Hepatocyte (in vitro differentiated cells): ENCODE measurements around the gene CCL11. TPM values are rescaled to one million over a fixed set of nuclear protein-coding genes. Genes with fewer than 3 reads are reported as not detected.

ENCODE experiments used
- DNase-seq: peaks from one replicate; pipeline ENCODE4 v3.0.0-alpha.2; 2016; ENCODE audit warnings: low spot score
- H2AFZ ChIP-seq: fragments of 200-600 bp; sonication (generic); 2 replicates; pipeline ENCODE4 v1.6.0; 2016; ENCODE audit warnings: antibody characterized with exemption, mild to moderate bottlenecking
- H3K27ac ChIP-seq: fragments of 200-600 bp; sonication (generic); 2 replicates; pipeline ENCODE4 v1.5.1; 2016; ENCODE audit warnings: mild to moderate bottlenecking
- H3K27me3 ChIP-seq: fragments of 200-600 bp; sonication (generic); 2 replicates; pipeline ENCODE4 v1.6.1; 2016
- H3K36me3 ChIP-seq: fragments of 200-600 bp; sonication (generic); replicated peaks from 2 replicates; pipeline ENCODE4 v1.5.1; 2016; ENCODE audit warnings: low read depth; ENCODE audit not compliant: insufficient read depth
- H3K4me1 ChIP-seq: fragments of 200-600 bp; sonication (generic); 2 replicates; pipeline ENCODE4 v1.5.1; 2016; ENCODE audit warnings: mild to moderate bottlenecking, moderate library complexity; ENCODE audit not compliant: insufficient read depth
- H3K4me2 ChIP-seq: fragments of 200-600 bp; sonication (generic); 2 replicates; pipeline ENCODE4 v1.6.0; 2016
- H3K4me3 ChIP-seq: fragments of 200-600 bp; sonication (generic); 2 replicates; pipeline ENCODE4 v1.5.1; 2016; ENCODE audit warnings: mild to moderate bottlenecking
- H3K79me2 ChIP-seq: fragments of 200-600 bp; sonication (generic); 2 replicates; pipeline ENCODE4 v1.6.0; 2017; ENCODE audit warnings: mild to moderate bottlenecking
- H3K9me2 ChIP-seq: fragments of 200-600 bp; sonication (generic); replicated peaks from 2 replicates; pipeline ENCODE4 v1.6.0; 2017; ENCODE audit warnings: mild to moderate bottlenecking; ENCODE audit not compliant: insufficient read depth
- H3K9me3 ChIP-seq: fragments of 200-600 bp; sonication (generic); 2 replicates; pipeline ENCODE4 v1.5.1; 2016; ENCODE audit warnings: low read depth, mild to moderate bottlenecking
- H4K20me1 ChIP-seq: fragments of 200-600 bp; sonication (generic); 2 replicates; pipeline ENCODE4 v1.6.0; 2016; ENCODE audit warnings: mild to moderate bottlenecking; ENCODE audit not compliant: insufficient read depth, poor library complexity, severe bottlenecking
- EZH2 ChIP-seq: fragments of 200-600 bp; sonication (generic); IDR thresholded peaks from 2 replicates; pipeline ENCODE4 v1.6.1; 2016; ENCODE audit warnings: antibody characterized with exemption, mild to moderate bottlenecking, borderline replicate concordance
- EZH2phosphoT487 ChIP-seq: fragments of 200-600 bp; sonication (generic); IDR thresholded peaks from one replicate; pipeline ENCODE4 v1.6.1; 2018; ENCODE audit warnings: antibody characterized with exemption, mild to moderate bottlenecking, low read depth, moderate library complexity; ENCODE audit not compliant: unreplicated experiment, severe bottlenecking
- WGBS: methylation state at CpG from one replicate; pipeline ENCODE4 v1.1.6; 2016; ENCODE audit warnings: low lambda C conversion rate; ENCODE audit errors: missing lambda C conversion rate; 5-methylcytosine and 5-hydroxymethylcytosine counted together
- polyA plus RNA-seq: library from polyadenylated mRNA; unstranded; fragments of >200 nt; fragmentation: Nextera tagmentation; extraction: Ambion mirVana; gene quantifications from 2 replicates; pipeline ENCODE4 v1.2.1, GENCODE V29; 2016
- total RNA-seq: library from RNA; depleted of rRNA; stranded (reverse); fragments of >200 nt; gene quantifications from 2 replicates; pipeline ENCODE4 v1.2.3, GENCODE V29; 2014
- TF ChIP-seq, protein P1 (sequence below): fragments of 200-600 bp; sonication (generic); IDR thresholded peaks from 2 replicates; pipeline ENCODE4 v1.5.1; 2016; ENCODE audit warnings: antibody characterized with exemption, mild to moderate bottlenecking; ENCODE audit not compliant: poor library complexity

CCL11 gene
- total and polyA plus RNA-seq, 2 experiments from 2014 or later, result 0.82 TPM; not detected in 1

DNA sequence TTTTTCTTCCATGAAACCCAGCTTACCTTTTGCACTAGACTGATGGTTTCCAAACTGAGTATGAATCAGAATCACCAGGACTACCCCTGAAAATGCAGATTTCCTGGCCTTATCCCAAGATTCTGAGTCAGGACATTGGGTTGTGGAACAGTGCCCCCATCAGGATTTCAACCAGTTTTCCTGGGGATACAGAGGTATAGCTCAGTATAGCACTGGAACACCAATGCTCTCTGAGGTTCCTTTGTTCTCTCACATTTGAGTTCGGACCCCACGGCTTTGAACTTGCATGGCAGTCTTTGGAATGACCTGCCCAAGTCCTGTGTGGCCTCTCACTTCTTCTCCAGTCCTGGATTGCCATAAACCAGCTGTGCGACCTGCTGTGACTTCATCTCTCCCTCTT lies 20.9 kb downstream of the CCL11 start:
- 72% methylated on average over 3 of the region's 3 CpGs for WGBS
- H3K79me2 ChIP-seq, result no peaks in the 10 kb centered on the region
- TF ChIP-seq, protein P1, sequence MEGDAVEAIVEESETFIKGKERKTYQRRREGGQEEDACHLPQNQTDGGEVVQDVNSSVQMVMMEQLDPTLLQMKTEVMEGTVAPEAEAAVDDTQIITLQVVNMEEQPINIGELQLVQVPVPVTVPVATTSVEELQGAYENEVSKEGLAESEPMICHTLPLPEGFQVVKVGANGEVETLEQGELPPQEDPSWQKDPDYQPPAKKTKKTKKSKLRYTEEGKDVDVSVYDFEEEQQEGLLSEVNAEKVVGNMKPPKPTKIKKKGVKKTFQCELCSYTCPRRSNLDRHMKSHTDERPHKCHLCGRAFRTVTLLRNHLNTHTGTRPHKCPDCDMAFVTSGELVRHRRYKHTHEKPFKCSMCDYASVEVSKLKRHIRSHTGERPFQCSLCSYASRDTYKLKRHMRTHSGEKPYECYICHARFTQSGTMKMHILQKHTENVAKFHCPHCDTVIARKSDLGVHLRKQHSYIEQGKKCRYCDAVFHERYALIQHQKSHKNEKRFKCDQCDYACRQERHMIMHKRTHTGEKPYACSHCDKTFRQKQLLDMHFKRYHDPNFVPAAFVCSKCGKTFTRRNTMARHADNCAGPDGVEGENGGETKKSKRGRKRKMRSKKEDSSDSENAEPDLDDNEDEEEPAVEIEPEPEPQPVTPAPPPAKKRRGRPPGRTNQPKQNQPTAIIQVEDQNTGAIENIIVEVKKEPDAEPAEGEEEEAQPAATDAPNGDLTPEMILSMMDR, result peak; percentile 43
- no peak for TF ChIP-seq EZH2
- H4K20me1 ChIP-seq, result no peaks in the 10 kb centered on the region
- no peak overlapping the region for H3K4me2 ChIP-seq
- H3K36me3 ChIP-seq, result no peaks in the 10 kb centered on the region
- H3K9me3 ChIP-seq, result no peaks in the 10 kb centered on the region
- no peak overlapping the region for H2AFZ ChIP-seq
- no peaks in the 10 kb centered on the region for H3K27me3 ChIP-seq
- no peak overlapping the region for H3K27ac ChIP-seq
- no peaks in the 10 kb centered on the region for H3K9me2 ChIP-seq
- DNase-seq, result peak; percentile 37
- no peaks in the 10 kb centered on the region for H3K4me1 ChIP-seq
- H3K4me3 ChIP-seq, result no peak overlapping the region

DNA sequence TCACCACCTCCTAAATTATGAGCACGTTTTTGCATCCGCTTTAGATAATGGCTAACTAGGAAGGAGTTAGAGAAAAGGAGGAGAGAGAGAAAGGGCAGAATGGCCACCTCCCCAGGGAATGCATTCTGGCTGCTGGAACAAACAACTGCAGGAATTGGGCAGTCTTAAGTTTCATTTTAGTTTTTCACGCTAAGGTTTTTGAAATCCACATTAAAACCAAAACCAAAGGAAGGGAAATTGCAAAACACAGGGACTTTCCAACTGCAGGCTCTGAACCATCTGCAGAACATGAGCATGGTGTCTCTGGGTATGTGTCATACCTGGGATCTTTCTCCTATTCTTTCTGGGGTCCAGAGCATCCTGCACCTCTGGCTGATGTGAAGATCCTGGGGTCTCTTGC lies 21.6 kb downstream of the CCL11 start:
- Histone ChIP-seq H3K27me3 (no peaks in the 10 kb centered on the region), H3K4me1 (no peaks in the 10 kb centered on the region), H3K27ac (no peak overlapping the region), H2AFZ (no peak overlapping the region), H3K4me2 (no peak overlapping the region), H3K4me3 (no peak overlapping the region), H3K79me2 (no peaks in the 10 kb centered on the region), H4K20me1 (no peaks in the 10 kb centered on the region), H3K36me3 (no peaks in the 10 kb centered on the region), H3K9me3 (no peaks in the 10 kb centered on the region), H3K9me2 (no peaks in the 10 kb centered on the region)
- WGBS, result 60% methylated on average over 3 of the region's 3 CpGs
- no peak for DNase-seq
- TF ChIP-seq EZH2 (no peak), EZH2phosphoT487 (no peak)
- TF ChIP-seq, protein P1, result no peak

DNA sequence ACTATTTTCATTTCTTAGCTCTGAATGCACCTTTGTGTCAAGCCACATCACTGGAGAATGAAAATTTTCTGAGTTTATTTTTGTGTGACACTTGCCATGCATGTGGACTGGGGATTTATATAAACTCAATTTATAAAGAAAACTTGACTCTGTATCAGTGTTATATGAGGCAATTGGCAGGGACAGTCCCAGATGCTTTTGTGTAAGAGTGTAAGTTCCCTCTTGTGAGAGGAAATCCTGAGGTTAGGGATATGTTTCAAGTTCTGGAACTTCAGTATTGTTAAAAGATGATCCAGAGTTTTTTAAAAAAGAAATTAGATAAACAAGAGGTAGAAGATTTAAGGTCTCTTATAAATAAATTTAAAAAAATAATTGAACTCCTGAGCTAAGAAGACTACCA lies 22.8 kb downstream of the CCL11 start:
- H3K4me3 ChIP-seq, result no peak overlapping the region
- no peaks in the 10 kb centered on the region for H4K20me1 ChIP-seq
- H3K27me3 ChIP-seq, result no peaks in the 10 kb centered on the region
- H3K4me2 ChIP-seq, result no peak overlapping the region
- TF ChIP-seq EZH2 (no peak), EZH2phosphoT487 (no peak)
- TF ChIP-seq, protein P1, result no peak
- no peaks in the 10 kb centered on the region for H3K4me1 ChIP-seq
- no peaks in the 10 kb centered on the region for H3K79me2 ChIP-seq
- H3K9me3 ChIP-seq, result no peaks in the 10 kb centered on the region
- H3K36me3 ChIP-seq, result no peaks in the 10 kb centered on the region
- DNase-seq, result no peak
- no peak overlapping the region for H2AFZ ChIP-seq
- no peaks in the 10 kb centered on the region for H3K9me2 ChIP-seq
- H3K27ac ChIP-seq, result no peak overlapping the region

DNA sequence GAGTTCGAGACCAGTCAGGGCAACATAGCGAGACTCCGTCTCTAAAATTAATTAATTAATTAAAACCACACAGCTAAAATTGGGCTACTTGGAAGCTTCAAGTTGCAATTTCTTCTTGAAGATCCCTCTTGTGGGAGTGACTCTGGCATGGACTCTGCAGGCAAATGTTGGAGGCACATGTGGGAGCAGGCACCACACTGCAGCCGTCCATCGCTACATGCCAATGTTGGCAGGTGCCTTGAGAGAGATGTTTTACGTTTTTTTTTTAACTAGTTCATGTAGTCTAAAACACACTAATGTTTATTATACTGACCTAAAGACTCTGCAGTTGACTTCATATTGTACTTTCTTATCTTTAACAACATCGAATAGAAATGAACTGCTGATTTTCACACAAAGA lies 25.7 kb downstream of the CCL11 start:
- Histone ChIP-seq H3K4me3 (no peak overlapping the region), H3K79me2 (no peaks in the 10 kb centered on the region), H3K4me1 (no peaks in the 10 kb centered on the region), H3K9me3 (no peaks in the 10 kb centered on the region), H3K27me3 (peaks cover 5% of the 10 kb centered on the region), H2AFZ (no peak overlapping the region), H3K4me2 (no peak overlapping the region), H3K36me3 (no peaks in the 10 kb centered on the region), H4K20me1 (no peaks in the 10 kb centered on the region), H3K27ac (no peak overlapping the region), H3K9me2 (no peaks in the 10 kb centered on the region)
- TF ChIP-seq, protein P1, result no peak
- no peak for TF ChIP-seq EZH2
- no peak for TF ChIP-seq EZH2phosphoT487
- DNase-seq, result no peak
- 92% methylated on average over 7 of the region's 7 CpGs for WGBS
